ENCODE data around the gene RSBN1L. TPM values are rescaled to one million over a fixed set of nuclear protein-coding genes. Genes with fewer than 3 reads are reported as not detected.

Gene RSBN1L
- total RNA-seq, 1 donor from 2014 or later, result 12.6 TPM

GRCh38 chr7:77812290-77812685 is 116.0 kb downstream of the RSBN1L start:
- Histone ChIP-seq H3K9me3 (ENCODE audit: insufficient read depth, low read depth, low read length) (no peaks in the 10 kb centered on the region), H3K9ac (ENCODE audit: low read length) (peak overlapping the region; percentile 61), H3K36me3 (ENCODE audit: insufficient read depth, low read length) (no peaks in the 10 kb centered on the region), H3K27me3 (ENCODE audit: insufficient read depth, low read length) (no peaks in the 10 kb centered on the region), H3K4me3 (ENCODE audit: insufficient read depth, low read depth, low read length) (peak overlapping the region; percentile 34), H3K4me1 (ENCODE audit: insufficient read depth, low read length) (peaks cover 10% of the 10 kb centered on the region), H3K27ac (ENCODE audit: low read depth, low read length) (peak overlapping the region; percentile 83), H2AFZ (ENCODE audit: low read depth, low read length) (no peak overlapping the region), H4K20me1 (ENCODE audit: insufficient read depth, low read length) (no peaks in the 10 kb centered on the region), H3K79me2 (ENCODE audit: insufficient read depth, low read length) (peaks cover 62% of the 10 kb centered on the region), H3K4me2 (ENCODE audit: low read length) (peak overlapping the region; percentile 68)
- Mint-ChIP-seq H3K4me3 (ENCODE audit: unreplicated experiment) (no peak overlapping the region), H3K9me3 (ENCODE audit: unreplicated experiment) (peaks cover 15% of the 10 kb centered on the region), H3K36me3 (ENCODE audit: low read depth, unreplicated experiment) (peaks cover 7% of the 10 kb centered on the region), H3K27me3 (ENCODE audit: low read depth, unreplicated experiment) (no peaks in the 10 kb centered on the region), H3K4me1 (ENCODE audit: low read depth, unreplicated experiment) (peaks cover 11% of the 10 kb centered on the region), H3K27ac (ENCODE audit: unreplicated experiment) (peak overlapping the region; percentile 87)
- DNase-seq (ENCODE audit: low read depth) (peak; percentile 94), FAIRE-seq (peak; percentile 81)
- no peak for TF ChIP-seq EZH2 (IDR thresholded peaks at IDR 0.05; ENCODE audit: insufficient read depth, low read length)
- TF ChIP-seq, protein P1, sequence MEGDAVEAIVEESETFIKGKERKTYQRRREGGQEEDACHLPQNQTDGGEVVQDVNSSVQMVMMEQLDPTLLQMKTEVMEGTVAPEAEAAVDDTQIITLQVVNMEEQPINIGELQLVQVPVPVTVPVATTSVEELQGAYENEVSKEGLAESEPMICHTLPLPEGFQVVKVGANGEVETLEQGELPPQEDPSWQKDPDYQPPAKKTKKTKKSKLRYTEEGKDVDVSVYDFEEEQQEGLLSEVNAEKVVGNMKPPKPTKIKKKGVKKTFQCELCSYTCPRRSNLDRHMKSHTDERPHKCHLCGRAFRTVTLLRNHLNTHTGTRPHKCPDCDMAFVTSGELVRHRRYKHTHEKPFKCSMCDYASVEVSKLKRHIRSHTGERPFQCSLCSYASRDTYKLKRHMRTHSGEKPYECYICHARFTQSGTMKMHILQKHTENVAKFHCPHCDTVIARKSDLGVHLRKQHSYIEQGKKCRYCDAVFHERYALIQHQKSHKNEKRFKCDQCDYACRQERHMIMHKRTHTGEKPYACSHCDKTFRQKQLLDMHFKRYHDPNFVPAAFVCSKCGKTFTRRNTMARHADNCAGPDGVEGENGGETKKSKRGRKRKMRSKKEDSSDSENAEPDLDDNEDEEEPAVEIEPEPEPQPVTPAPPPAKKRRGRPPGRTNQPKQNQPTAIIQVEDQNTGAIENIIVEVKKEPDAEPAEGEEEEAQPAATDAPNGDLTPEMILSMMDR (IDR thresholded peaks at IDR 0.05; ENCODE audit: insufficient read depth, low read depth, low read length), result no peak

GRCh38 chr7:77813180-77813579 is 116.9 kb downstream of the RSBN1L start:
- H3K4me1 Mint-ChIP-seq (ENCODE audit: low read depth, unreplicated experiment), result peaks cover 11% of the 10 kb centered on the region
- H3K4me3 Mint-ChIP-seq (ENCODE audit: unreplicated experiment), result no peak overlapping the region
- peaks cover 10% of the 10 kb centered on the region for H3K9me3 Mint-ChIP-seq (ENCODE audit: unreplicated experiment)
- Histone ChIP-seq H4K20me1 (ENCODE audit: insufficient read depth, low read length) (no peaks in the 10 kb centered on the region), H3K27me3 (ENCODE audit: insufficient read depth, low read length) (no peaks in the 10 kb centered on the region), H3K27ac (ENCODE audit: low read depth, low read length) (peak overlapping the region; percentile 59), H3K4me1 (ENCODE audit: insufficient read depth, low read length) (peaks cover 10% of the 10 kb centered on the region), H2AFZ (ENCODE audit: low read depth, low read length) (no peak overlapping the region), H3K9ac (ENCODE audit: low read length) (no peak overlapping the region), H3K36me3 (ENCODE audit: insufficient read depth, low read length) (no peaks in the 10 kb centered on the region), H3K4me2 (ENCODE audit: low read length) (no peak overlapping the region), H3K9me3 (ENCODE audit: insufficient read depth, low read depth, low read length) (no peaks in the 10 kb centered on the region), H3K4me3 (ENCODE audit: insufficient read depth, low read depth, low read length) (no peak overlapping the region), H3K79me2 (ENCODE audit: insufficient read depth, low read length) (peaks cover 60% of the 10 kb centered on the region)
- H3K27me3 Mint-ChIP-seq (ENCODE audit: low read depth, unreplicated experiment), result no peaks in the 10 kb centered on the region
- no peak for FAIRE-seq
- TF ChIP-seq, protein P1 (IDR thresholded peaks at IDR 0.05; ENCODE audit: insufficient read depth, low read depth, low read length), result no peak
- TF ChIP-seq EZH2 (IDR thresholded peaks at IDR 0.05; ENCODE audit: insufficient read depth, low read length), result no peak
- peaks cover 12% of the 10 kb centered on the region for H3K36me3 Mint-ChIP-seq (ENCODE audit: low read depth, unreplicated experiment)
- H3K27ac Mint-ChIP-seq (ENCODE audit: unreplicated experiment), result peak overlapping the region; percentile 49
- no peak for DNase-seq (ENCODE audit: low read depth)

DNA sequence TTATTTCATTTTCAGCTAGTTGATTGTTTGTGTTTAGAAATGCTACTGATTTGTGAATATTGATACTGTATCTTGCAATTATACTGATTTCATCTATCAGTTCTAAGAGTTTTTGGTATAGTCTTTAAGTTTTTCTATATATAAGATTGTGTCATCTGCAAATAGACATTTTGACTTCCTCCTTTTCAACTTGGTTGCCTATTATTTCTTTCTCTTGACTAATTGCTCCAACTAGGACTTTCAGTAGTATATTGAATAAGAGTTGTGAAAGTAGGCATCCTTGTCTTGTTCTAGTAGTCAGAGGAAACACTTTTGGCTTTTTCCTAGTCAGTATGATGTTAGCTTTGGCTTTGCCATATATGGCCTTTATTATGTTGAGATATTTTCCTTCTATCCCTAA is 122.8 kb downstream of the RSBN1L start:
- Mint-ChIP-seq H3K27ac (ENCODE audit: unreplicated experiment) (no peak overlapping the region), H3K27me3 (ENCODE audit: low read depth, unreplicated experiment) (no peaks in the 10 kb centered on the region), H3K4me1 (ENCODE audit: low read depth, unreplicated experiment) (peaks cover 7% of the 10 kb centered on the region), H3K36me3 (ENCODE audit: low read depth, unreplicated experiment) (peaks cover 52% of the 10 kb centered on the region), H3K9me3 (ENCODE audit: unreplicated experiment) (peaks cover 37% of the 10 kb centered on the region), H3K4me3 (ENCODE audit: unreplicated experiment) (no peak overlapping the region)
- no peak for TF ChIP-seq EZH2 (IDR thresholded peaks at IDR 0.05; ENCODE audit: insufficient read depth, low read length)
- TF ChIP-seq, protein P1 (IDR thresholded peaks at IDR 0.05; ENCODE audit: insufficient read depth, low read depth, low read length), result no peak
- no peaks in the 10 kb centered on the region for H3K36me3 ChIP-seq (ENCODE audit: insufficient read depth, low read length)
- no peak overlapping the region for H2AFZ ChIP-seq (ENCODE audit: low read depth, low read length)
- DNase-seq (ENCODE audit: low read depth) (no peak), FAIRE-seq (no peak)
- no peak overlapping the region for H3K9ac ChIP-seq (ENCODE audit: low read length)
- no peak overlapping the region for H3K4me3 ChIP-seq (ENCODE audit: insufficient read depth, low read depth, low read length)
- H3K4me1 ChIP-seq (ENCODE audit: insufficient read depth, low read length), result no peaks in the 10 kb centered on the region
- peaks cover 60% of the 10 kb centered on the region for H3K79me2 ChIP-seq (ENCODE audit: insufficient read depth, low read length)
- peaks cover 8% of the 10 kb centered on the region for H4K20me1 ChIP-seq (ENCODE audit: insufficient read depth, low read length)
- no peak overlapping the region for H3K4me2 ChIP-seq (ENCODE audit: low read length)
- H3K27ac ChIP-seq (ENCODE audit: low read depth, low read length), result no peak overlapping the region
- peaks cover 13% of the 10 kb centered on the region for H3K9me3 ChIP-seq (ENCODE audit: insufficient read depth, low read depth, low read length)
- H3K27me3 ChIP-seq (ENCODE audit: insufficient read depth, low read length), result no peaks in the 10 kb centered on the region

Measured in astrocyte (in vitro differentiated cells and primary cell).